SHP77 treated with DMSO at 0.1 percent for 48 hours (cell line): ENCODE results near the gene PLB1.
"Not testable (repeated sequence)": the region's sequence is repeated elsewhere in the genome, so short reads cannot be mapped to it uniquely, and the experiment has no call there.

Experiments
- DNase-seq: peaks from one replicate; lab custom pipeline; 2025; lab: John Stamatoyannopoulos, UW

Gene PLB1

DNA sequence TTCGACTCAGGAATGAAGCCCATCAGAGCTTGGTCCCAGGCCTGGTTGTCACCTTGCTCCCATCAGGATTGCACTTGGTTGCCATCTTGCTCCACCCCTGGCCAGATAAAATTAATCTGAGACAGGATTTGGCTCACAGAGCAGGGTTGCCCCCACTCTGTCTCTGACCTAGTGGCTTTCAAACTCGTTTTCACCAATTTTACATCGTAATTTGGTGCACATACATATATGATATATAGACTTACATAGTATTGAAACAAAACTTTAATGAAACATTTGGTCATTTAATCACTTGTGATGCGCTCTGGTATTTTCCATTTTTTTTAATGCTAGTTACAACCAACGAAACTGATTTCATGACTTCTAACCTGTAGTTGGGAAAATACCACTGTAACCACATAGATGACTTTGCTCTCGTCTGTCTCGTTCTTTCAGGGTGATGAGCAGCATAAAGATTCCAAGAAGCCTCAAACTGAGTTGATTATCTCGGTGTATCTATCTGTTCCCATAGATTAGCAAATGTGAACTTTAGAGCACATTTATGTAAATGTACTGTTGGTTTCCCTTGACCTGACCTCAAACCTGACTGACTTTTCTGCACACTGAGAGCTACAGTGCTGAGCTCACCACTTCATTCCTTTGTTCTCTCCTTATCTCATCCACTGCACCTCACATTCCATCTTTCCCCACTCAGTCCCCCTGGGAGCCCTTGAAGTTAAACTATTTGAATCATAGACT lies 30.5 kb upstream of the PLB1 start:
- DNase-seq, result no peak

GRCh38 chr2:28469304-28469703 lies 26.6 kb upstream of the PLB1 start:
- no peak for DNase-seq

- DNase-seq, result no peak
Measured at GRCh38 chr2:28469947-28470535, 25.8 kb upstream of the PLB1 start.

GRCh38 chr2:28470759-28471158 lies 25.1 kb upstream of the PLB1 start:
- no peak for DNase-seq

GRCh38 chr2:28471214-28471613 lies 24.6 kb upstream of the PLB1 start:
- DNase-seq, result peak; percentile 8

- DNase-seq, result no peak
Measured at GRCh38 chr2:28471701-28472236, 24.1 kb upstream of the PLB1 start.

DNA sequence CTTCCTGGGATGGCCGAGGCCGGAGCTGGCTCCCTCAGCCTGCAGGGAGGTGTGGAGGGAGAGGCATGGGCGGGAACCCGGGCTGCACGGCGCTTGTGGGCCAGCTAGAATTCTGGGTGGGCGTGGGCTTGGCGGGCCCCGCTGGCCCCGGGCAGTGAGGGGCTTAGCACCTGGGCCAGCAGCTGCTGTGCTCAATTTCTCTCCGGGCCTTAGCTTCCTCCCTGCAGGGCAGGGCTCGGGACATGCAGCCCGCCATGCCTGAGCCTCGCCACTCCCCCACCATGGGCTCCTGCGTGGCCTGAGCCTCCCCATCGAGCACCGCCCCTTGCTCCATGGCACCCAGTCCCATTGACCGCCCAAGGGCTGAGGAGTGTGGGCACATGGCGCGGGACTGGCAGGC lies 23.2 kb upstream of the PLB1 start:
- DNase-seq, result not testable (repeated sequence)

DNA sequence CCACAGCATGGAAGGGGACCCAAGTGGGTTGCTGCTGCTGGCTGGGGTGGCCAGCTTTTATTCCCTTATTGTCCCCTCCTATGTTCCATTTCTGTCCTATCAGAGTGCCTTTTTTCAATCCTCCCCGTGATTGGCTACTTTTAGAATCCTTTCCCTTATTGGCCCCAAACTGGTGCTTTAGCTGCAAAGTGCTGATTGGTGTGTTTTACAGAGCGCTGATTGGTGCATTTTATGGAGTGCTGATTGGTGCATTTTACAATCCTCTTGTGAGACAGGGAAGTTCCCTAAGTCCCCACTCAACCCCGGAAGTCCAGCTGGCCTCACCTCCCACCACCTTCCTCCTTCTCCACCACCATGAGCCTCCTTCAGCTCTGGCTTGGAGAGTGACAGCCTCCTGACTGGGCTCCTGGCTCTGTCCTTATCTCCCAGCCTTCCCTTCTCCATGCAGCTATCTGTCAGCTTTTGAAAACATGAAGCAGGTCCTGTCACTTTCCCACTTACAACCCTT lies 20.7 kb upstream of the PLB1 start:
- DNase-seq, result no peak

GRCh38 chr2:28477087-28477486 lies 18.8 kb upstream of the PLB1 start:
- no peak for DNase-seq

- no peak for DNase-seq
Measured at GRCh38 chr2:28477645-28478044, 18.2 kb upstream of the PLB1 start.

DNA sequence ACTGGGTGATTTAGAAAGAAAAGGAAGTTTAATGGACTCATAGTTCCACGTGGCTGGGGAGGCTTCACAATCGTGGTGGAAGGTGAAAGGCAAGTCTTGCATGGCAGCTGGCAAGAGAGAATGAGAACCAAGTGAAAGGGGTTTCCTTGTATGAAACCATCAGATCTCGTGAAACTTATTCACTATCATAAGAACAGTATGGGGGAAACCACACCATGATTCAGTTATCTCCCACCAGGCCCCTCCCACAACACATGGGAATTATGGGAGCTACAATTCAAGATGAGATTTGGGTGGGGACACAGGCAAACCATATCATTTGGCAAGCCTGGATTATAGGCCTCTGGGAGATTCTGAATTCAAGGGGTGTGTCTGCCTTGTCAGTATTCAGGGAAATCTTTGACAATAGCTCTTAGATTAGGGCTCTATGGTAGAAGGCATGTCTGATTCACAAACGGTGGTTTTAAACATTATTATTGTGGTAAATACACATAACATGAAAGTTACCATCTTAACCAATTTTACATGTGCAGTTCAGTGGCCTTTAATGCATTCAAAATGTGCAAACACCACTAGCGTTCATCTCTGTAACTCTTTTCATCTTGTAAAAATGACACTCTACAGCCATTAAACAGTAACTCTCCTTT lies 15.3 kb upstream of the PLB1 start:
- no peak for DNase-seq

GRCh38 chr2:28481905-28482304 lies 14.0 kb upstream of the PLB1 start:
- no peak for DNase-seq

GRCh38 chr2:28484835-28485234 lies 11.0 kb upstream of the PLB1 start:
- DNase-seq, result no peak

GRCh38 chr2:28486526-28486925 lies 9.3 kb upstream of the PLB1 start:
- no peak for DNase-seq

DNA sequence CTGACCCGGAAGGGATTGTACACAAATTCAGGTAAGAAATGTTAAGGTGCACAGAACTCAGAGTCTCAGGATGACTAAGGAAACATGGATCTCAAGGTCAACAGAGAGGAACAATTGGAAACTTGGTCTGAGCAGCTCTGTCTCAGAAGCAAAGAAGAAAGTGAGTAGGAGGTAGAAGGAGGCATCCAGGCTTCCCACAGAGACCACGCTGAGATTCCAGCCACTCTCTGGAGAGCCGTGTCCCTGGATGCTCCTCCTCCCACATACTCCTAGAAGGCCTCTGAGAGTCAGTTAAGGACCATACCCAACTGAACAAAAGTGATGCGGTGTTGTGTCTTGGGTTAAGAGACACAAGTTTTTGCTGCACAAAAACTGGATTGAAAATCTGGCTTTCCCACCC lies 8.6 kb upstream of the PLB1 start:
- no peak for DNase-seq

DNA sequence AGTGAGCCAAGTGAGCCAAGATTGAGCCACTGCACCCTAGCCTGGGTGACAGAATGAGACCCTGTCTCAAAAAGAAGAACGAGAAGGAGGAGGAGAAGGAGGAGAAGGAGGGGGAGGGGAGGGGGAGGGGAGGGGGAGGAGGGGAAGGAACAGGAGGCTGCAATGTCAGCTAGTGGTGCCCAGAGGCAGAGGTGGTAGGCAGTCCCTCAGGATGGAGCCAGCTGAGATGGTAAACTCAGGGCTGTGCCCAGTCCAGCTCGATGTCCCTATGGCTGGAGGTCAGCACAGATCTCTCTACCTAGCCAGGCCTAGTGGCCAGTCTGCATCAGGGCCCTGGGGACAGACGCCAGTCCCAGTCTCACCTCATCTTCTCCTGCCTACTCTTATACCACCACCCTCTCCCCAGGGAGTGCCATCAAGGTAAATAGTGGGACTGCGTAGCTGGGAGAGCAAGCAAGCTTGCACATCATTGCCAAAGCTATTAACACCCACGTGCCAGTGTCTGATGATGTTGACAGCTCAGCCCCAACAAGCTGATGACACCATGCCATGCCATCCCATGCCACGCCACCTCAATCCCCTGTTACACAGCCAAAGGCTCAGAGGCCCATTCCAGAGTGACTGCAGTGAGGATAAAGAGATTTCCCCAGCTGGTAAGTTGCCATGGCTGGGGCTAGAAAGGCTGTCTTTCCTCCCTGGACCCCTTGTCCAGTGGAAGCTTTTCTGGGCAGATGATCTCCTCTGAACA lies 7.6 kb upstream of the PLB1 start:
- DNase-seq, result no peak

GRCh38 chr2:28488858-28489575 lies 6.8 kb upstream of the PLB1 start:
- no peak for DNase-seq

DNA sequence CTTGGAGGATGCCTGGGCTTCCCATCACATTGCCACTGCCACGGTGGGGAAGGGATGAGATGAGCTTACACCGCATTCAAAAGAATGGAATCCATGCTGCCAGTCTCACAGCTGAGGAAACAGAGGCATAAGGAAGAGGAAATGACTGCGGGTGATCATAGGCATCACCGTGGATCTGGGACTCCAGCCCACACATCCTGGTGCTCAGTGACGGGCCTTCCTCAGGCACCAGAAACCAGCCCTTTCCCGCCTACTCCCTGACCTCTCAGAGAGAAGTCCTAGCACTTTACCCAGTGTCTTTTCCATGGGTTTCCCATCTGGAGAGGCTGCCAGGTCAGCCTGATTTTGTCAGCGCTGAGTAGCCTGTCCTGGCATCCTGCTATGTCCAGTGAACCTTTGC lies 5.3 kb upstream of the PLB1 start:
- no peak for DNase-seq

GRCh38 chr2:28492282-28492681 lies 3.6 kb upstream of the PLB1 start:
- no peak for DNase-seq

DNA sequence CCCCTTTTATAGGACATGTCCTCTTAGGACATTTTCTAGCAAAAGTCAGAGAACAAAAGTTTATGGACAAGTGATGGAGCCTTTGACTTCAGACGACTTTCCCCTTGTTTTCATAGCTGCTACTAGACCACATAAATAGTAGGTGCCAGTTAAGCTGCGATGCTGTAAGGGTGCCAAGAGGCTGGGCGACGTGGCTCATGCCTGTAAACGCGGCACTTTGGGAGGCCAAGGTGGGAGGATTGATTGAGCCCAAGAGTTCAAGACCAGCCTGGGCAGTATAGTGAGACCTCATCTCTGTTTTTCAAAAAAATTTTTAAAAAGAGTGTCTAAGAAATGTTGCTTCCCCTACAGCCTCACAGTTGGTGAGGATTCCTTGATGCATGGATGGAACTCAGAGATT lies 2.2 kb upstream of the PLB1 start:
- DNase-seq, result no peak

GRCh38 chr2:28496781-28497180 lies 921 bp downstream of the PLB1 start:
- DNase-seq, result no peak

DNA sequence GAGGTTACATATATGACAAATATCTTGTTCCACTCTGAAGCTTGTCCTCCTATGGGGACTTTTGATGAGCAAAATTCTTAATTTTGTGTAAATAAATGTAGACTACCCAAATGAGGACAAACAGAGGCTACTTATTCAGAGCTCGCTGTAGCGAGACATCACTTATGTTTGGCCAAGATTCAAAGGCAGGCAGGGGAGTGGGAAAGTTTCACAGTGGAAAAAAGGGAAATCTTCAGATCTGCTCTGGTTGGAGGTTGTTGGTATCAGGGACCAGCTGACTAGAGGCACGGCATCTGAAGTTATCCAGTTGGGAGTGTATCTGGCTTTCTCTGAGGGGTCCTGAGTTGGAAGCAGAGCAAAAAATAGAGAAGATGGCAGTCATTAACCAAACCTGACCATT lies 1.3 kb downstream of the PLB1 start:
- DNase-seq, result no peak
